Caco-2 (cell line): ENCODE results near the gene QRFPR. TPM values are rescaled to one million over a fixed set of nuclear protein-coding genes. Genes with fewer than 3 reads are reported as not detected.

ENCODE experiments used
- BruUV-seq: library from RNA; stranded (reverse); fragments of 400-500 nt; replicated peaks from 2 replicates; lab custom pipeline; 2021; lab: Mats Ljungman, UMichigan
- CTCF ChIA-PET: fragments of 300-600 bp; sonication (Branson Sonifier 250); formaldehyde crosslinking; loops from one replicate; lab custom pipeline; 2022; ENCODE audit warnings: antibody characterized with exemption; lab: Charles Lee
- POLR2A ChIA-PET: fragments of 300-600 bp; sonication (Branson Sonifier 250); formaldehyde crosslinking; loops from one replicate; lab custom pipeline; 2022; ENCODE audit warnings: antibody characterized with exemption; lab: Charles Lee
- DNase-seq, 2 experiments: peaks; one replicate each; pipeline versions ENCODE4 v3.0.0 to v3.0.0-alpha.2; 2020 to 2022
- H3K27me3 ChIP-seq: replicated peaks from 2 replicates; pipeline ENCODE4 v1.6.0; 2011; ENCODE audit warnings: low read length; ENCODE audit not compliant: control insufficient read depth, insufficient read depth
- H3K36me3 ChIP-seq: 2 replicates; pipeline ENCODE4 v1.5.1; 2011; ENCODE audit warnings: low read length; ENCODE audit not compliant: control insufficient read depth, insufficient read depth
- H3K4me1 ChIP-seq: fragments of 250-450 bp; sonication (Bioruptor Pico); 2 replicates; pipeline ENCODE4 v1.5.1; 2020; ENCODE audit warnings: mild to moderate bottlenecking
- H3K4me3 ChIP-seq: 2 replicates; pipeline ENCODE4 v1.5.1; 2011; ENCODE audit warnings: low read depth, mild to moderate bottlenecking, control low read depth, low read length
- H3K9me3 ChIP-seq: fragments of 250-450 bp; sonication (Bioruptor Pico); 2 replicates; pipeline ENCODE4 v1.5.1; 2020; ENCODE audit warnings: mild to moderate bottlenecking, moderate library complexity
- H3K27ac Mint-ChIP-seq: one replicate; pipeline ENCODE4 v1.8.0; 2022; ENCODE audit warnings: mixed read lengths; ENCODE audit not compliant: unreplicated experiment
- H3K27me3 Mint-ChIP-seq: one replicate; pipeline ENCODE4 v1.8.0; 2022; ENCODE audit warnings: mixed read lengths; ENCODE audit not compliant: insufficient read depth, unreplicated experiment
- H3K36me3 Mint-ChIP-seq: one replicate; pipeline ENCODE4 v1.8.0; 2022; ENCODE audit warnings: mild to moderate bottlenecking, mixed read lengths; ENCODE audit not compliant: insufficient read depth, unreplicated experiment
- H3K4me1 Mint-ChIP-seq: one replicate; pipeline ENCODE4 v1.8.0; 2022; ENCODE audit warnings: low read depth, mixed read lengths; ENCODE audit not compliant: unreplicated experiment
- H3K4me3 Mint-ChIP-seq: one replicate; pipeline ENCODE4 v1.8.0; 2022; ENCODE audit warnings: mild to moderate bottlenecking, moderate library complexity, mixed read lengths; ENCODE audit not compliant: unreplicated experiment
- H3K9me3 Mint-ChIP-seq: one replicate; pipeline ENCODE4 v1.8.0; 2022; ENCODE audit warnings: mixed read lengths; ENCODE audit not compliant: unreplicated experiment
- intact Hi-C: fragments of 100-400 bp; cut with micrococcal nuclease; formaldehyde crosslinking; loops from one replicate; pipeline ENCODE4 v1.10.0; 2022; ENCODE audit not compliant: unreplicated experiment
- total RNA-seq: library from RNA; stranded (reverse); gene quantifications from 2 replicates; pipeline ENCODE4 v1.2.3, GENCODE V29; 2022
- TF ChIP-seq, protein P1 (sequence below), 2 experiments: fragments of 200-600 bp in 1 of 2; IDR thresholded peaks; 1 replicate in 1 of 2; 2 replicates in 1 of 2; pipeline versions ENCODE4 v1.5.1 to v1.8.0; 2011 to 2022; ENCODE audit warnings: antibody characterized with exemption in 1 of 2, control low read depth in 1 of 2, inconsistent platforms in 1 of 2, low read depth in 1 of 2, low read length in 1 of 2, mild to moderate bottlenecking in 1 of 2, moderate library complexity in 1 of 2; ENCODE audit not compliant: insufficient read depth in 1 of 2, severe bottlenecking in 1 of 2, unreplicated experiment in 1 of 2

QRFPR gene
- total RNA-seq, 1 experiment from 2014 or later: not detected

GRCh38 chr4:121390335-121390734, 9.5 kb upstream of the QRFPR start:
- Histone ChIP-seq H3K36me3 (no peaks in the 10 kb centered on the region), H3K4me1 (no peaks in the 10 kb centered on the region), H3K9me3 (no peaks in the 10 kb centered on the region), H3K4me3 (no peak overlapping the region), H3K27me3 (no peaks in the 10 kb centered on the region)
- intact Hi-C loops: no loop called here
- ChIA-PET POLR2A (no interaction called here), CTCF (no interaction called here)
- no peaks in the 10 kb centered on the region for H3K9me3 Mint-ChIP-seq
- TF ChIP-seq, protein P1, sequence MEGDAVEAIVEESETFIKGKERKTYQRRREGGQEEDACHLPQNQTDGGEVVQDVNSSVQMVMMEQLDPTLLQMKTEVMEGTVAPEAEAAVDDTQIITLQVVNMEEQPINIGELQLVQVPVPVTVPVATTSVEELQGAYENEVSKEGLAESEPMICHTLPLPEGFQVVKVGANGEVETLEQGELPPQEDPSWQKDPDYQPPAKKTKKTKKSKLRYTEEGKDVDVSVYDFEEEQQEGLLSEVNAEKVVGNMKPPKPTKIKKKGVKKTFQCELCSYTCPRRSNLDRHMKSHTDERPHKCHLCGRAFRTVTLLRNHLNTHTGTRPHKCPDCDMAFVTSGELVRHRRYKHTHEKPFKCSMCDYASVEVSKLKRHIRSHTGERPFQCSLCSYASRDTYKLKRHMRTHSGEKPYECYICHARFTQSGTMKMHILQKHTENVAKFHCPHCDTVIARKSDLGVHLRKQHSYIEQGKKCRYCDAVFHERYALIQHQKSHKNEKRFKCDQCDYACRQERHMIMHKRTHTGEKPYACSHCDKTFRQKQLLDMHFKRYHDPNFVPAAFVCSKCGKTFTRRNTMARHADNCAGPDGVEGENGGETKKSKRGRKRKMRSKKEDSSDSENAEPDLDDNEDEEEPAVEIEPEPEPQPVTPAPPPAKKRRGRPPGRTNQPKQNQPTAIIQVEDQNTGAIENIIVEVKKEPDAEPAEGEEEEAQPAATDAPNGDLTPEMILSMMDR (IDR thresholded peaks at IDR 0.05; ENCODE audit: insufficient read depth in 1 of 2, low read depth in 1 of 2, low read length in 1 of 2, severe bottlenecking in 1 of 2, unreplicated experiment in 1 of 2): no peak
- H3K4me3 Mint-ChIP-seq: no peak overlapping the region
- H3K27me3 Mint-ChIP-seq: peaks cover 8% of the 10 kb centered on the region
- no TSS peak for BruUV-seq
- no peak for DNase-seq
- no peaks in the 10 kb centered on the region for H3K36me3 Mint-ChIP-seq
- no peaks in the 10 kb centered on the region for H3K4me1 Mint-ChIP-seq
- H3K27ac Mint-ChIP-seq: no peak overlapping the region

DNA sequence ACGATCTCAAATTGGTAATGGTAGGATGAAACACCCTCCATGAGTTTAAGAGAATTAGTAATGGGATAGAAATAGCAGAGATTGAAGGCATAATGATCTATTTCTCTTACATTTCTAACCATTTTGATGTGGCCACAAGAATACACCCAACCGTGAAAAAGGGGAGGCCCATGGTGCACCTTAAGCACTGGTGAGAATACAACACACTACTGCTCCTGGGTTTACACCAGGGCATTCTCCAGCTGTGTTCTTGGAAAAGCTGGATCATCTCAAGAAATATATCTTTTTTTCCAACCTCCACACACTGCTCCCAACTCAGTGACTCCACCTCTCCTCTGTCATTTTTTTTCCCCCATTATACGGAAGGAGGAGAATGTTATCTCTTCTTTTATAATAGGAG, 1.5 kb downstream of the QRFPR start:
- ChIA-PET CTCF (no interaction called here), POLR2A (no interaction called here)
- intact Hi-C loops: no loop called here
- TF ChIP-seq, protein P1 (IDR thresholded peaks at IDR 0.05; ENCODE audit: insufficient read depth in 1 of 2, low read depth in 1 of 2, low read length in 1 of 2, severe bottlenecking in 1 of 2, unreplicated experiment in 1 of 2): no peak
- no peaks in the 10 kb centered on the region for H3K36me3 Mint-ChIP-seq
- peaks cover 10% of the 10 kb centered on the region for H3K9me3 Mint-ChIP-seq
- no peak overlapping the region for H3K4me3 ChIP-seq
- H3K27me3 Mint-ChIP-seq: peaks cover 11% of the 10 kb centered on the region
- H3K36me3 ChIP-seq: no peaks in the 10 kb centered on the region
- H3K4me3 Mint-ChIP-seq: no peak overlapping the region
- no peak overlapping the region for H3K27ac Mint-ChIP-seq
- H3K4me1 Mint-ChIP-seq: no peaks in the 10 kb centered on the region
- BruUV-seq: no TSS peak
- H3K27me3 ChIP-seq: no peaks in the 10 kb centered on the region
- H3K9me3 ChIP-seq: no peaks in the 10 kb centered on the region
- H3K4me1 ChIP-seq: no peaks in the 10 kb centered on the region
- no peak for DNase-seq

- ChIA-PET POLR2A (no interaction called here), CTCF (no interaction called here)
- H3K9me3 ChIP-seq: no peaks in the 10 kb centered on the region
- intact Hi-C loops: no loop called here
- H3K4me1 ChIP-seq: no peaks in the 10 kb centered on the region
- H3K27me3 ChIP-seq: no peaks in the 10 kb centered on the region
- no TSS peak for BruUV-seq
- peaks cover 10% of the 10 kb centered on the region for H3K9me3 Mint-ChIP-seq
- no peak for DNase-seq
- no peaks in the 10 kb centered on the region for H3K36me3 Mint-ChIP-seq
- H3K27me3 Mint-ChIP-seq: peaks cover 13% of the 10 kb centered on the region
- no peaks in the 10 kb centered on the region for H3K36me3 ChIP-seq
- TF ChIP-seq, protein P1 (IDR thresholded peaks at IDR 0.05; ENCODE audit: insufficient read depth in 1 of 2, low read depth in 1 of 2, low read length in 1 of 2, severe bottlenecking in 1 of 2, unreplicated experiment in 1 of 2): no peak
- H3K4me3 ChIP-seq: no peak overlapping the region
- no peak overlapping the region for H3K4me3 Mint-ChIP-seq
- H3K4me1 Mint-ChIP-seq: no peaks in the 10 kb centered on the region
- no peak overlapping the region for H3K27ac Mint-ChIP-seq
Measured at GRCh38 chr4:121377076-121377475, 3.7 kb downstream of the QRFPR start.
